Kidney epithelial cell (primary cell): ENCODE measurements around the gene NFATC1. TPM values are rescaled to one million over a fixed set of nuclear protein-coding genes. Genes with fewer than 3 reads are reported as not detected.

ENCODE experiments used
- DNase-seq: peaks from one replicate; pipeline ENCODE4 v3.0.0-alpha.2; 2010; ENCODE audit warnings: low read depth
- H3K27me3 ChIP-seq: 2 replicates; pipeline ENCODE4 v1.6.0; 2011; ENCODE audit warnings: low read length; ENCODE audit not compliant: control insufficient read depth, insufficient read depth
- H3K36me3 ChIP-seq: 2 replicates; pipeline ENCODE4 v1.5.1; 2011; ENCODE audit warnings: low read length; ENCODE audit not compliant: control insufficient read depth, insufficient read depth
- H3K4me3 ChIP-seq: 2 replicates; pipeline ENCODE4 v1.5.1; 2011; ENCODE audit warnings: low read depth, mild to moderate bottlenecking, control low read depth, low read length
- total RNA-seq: library from RNA; depleted of rRNA; stranded (reverse); fragments of >200 nt; gene quantifications from 2 replicates; pipeline ENCODE4 v1.2.3, GENCODE V29; 2015
- TF ChIP-seq, protein P1 (sequence below): IDR thresholded peaks from 2 replicates; pipeline ENCODE4 v1.5.1; 2011; ENCODE audit warnings: mild to moderate bottlenecking, moderate library complexity, low read length, control low read depth, inconsistent platforms; ENCODE audit not compliant: insufficient read depth, poor library complexity, severe bottlenecking

Gene NFATC1
- total RNA-seq, 1 donor from 2014 or later, result 2.7 TPM

DNA sequence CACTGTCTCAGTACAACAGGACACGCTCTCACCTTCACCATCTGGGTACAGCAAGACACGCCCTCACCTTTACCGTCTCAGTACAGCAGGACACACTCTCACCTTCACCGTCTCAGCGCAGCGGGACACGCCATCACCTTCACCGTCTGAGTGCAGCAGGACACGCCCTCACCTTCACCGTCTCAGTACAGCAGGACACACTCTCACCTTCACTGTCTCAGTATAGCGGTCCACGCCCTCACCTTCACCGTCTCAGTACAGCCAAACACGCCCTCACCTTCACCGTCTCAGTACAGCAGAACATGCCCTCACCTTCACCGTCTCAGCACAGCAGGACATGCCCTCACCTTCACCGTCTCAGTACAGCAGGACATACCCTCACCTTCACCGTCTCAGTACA is 174.0 kb downstream of the NFATC1 start:
- DNase-seq, result no peak
- Histone ChIP-seq H3K36me3 (no peaks in the 10 kb centered on the region), H3K27me3 (no peaks in the 10 kb centered on the region), H3K4me3 (no peak overlapping the region)
- TF ChIP-seq, protein P1, sequence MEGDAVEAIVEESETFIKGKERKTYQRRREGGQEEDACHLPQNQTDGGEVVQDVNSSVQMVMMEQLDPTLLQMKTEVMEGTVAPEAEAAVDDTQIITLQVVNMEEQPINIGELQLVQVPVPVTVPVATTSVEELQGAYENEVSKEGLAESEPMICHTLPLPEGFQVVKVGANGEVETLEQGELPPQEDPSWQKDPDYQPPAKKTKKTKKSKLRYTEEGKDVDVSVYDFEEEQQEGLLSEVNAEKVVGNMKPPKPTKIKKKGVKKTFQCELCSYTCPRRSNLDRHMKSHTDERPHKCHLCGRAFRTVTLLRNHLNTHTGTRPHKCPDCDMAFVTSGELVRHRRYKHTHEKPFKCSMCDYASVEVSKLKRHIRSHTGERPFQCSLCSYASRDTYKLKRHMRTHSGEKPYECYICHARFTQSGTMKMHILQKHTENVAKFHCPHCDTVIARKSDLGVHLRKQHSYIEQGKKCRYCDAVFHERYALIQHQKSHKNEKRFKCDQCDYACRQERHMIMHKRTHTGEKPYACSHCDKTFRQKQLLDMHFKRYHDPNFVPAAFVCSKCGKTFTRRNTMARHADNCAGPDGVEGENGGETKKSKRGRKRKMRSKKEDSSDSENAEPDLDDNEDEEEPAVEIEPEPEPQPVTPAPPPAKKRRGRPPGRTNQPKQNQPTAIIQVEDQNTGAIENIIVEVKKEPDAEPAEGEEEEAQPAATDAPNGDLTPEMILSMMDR, result no peak

- Histone ChIP-seq H3K36me3 (no peaks in the 10 kb centered on the region), H3K27me3 (no peaks in the 10 kb centered on the region), H3K4me3 (no peak overlapping the region)
- TF ChIP-seq, protein P1, result no peak
- no peak for DNase-seq
Observed at GRCh38 chr18:79570266-79571201, 174.8 kb downstream of the NFATC1 start.

- H3K36me3 ChIP-seq, result no peaks in the 10 kb centered on the region
- no peak for DNase-seq
- TF ChIP-seq, protein P1, result no peak
- H3K27me3 ChIP-seq, result no peaks in the 10 kb centered on the region
- no peak overlapping the region for H3K4me3 ChIP-seq
Observed at GRCh38 chr18:79571211-79572092, 175.7 kb downstream of the NFATC1 start.

DNA sequence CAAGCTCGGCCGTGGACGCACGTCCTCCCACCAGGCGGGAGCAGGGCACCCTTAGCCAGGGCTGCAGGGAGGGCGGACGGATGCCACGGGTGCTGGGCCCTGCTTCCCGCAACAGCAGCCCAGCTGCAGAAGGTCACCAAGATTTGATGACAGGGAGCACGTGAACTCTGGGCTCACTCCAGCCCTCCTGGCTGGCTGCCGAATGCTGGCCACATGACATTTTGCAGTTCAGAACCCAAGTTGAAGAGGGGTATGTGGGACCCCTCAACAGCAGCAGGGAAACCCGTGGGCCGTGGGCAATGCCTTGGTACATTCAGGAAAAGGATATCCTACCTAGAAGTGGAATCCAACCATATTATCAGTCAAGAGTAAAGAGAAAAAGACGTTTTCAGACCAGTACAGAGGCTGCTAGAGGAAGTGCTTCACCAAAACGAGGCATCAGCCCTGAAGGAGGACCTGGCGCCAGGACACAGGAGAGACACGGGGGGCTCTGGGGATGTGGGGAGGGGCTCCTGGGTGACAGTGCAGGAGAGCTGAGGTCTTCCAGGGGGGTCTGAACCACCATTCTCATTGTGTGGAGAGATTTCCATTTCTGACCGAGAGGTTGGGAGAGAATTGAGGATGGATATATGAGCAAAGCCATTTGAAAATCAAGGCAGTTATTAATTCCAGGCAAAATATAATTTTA is 176.5 kb downstream of the NFATC1 start:
- no peak for DNase-seq
- Histone ChIP-seq H3K36me3 (no peaks in the 10 kb centered on the region), H3K4me3 (no peak overlapping the region), H3K27me3 (no peaks in the 10 kb centered on the region)
- TF ChIP-seq, protein P1, result no peak

- TF ChIP-seq, protein P1, result no peak
- Histone ChIP-seq H3K36me3 (no peaks in the 10 kb centered on the region), H3K27me3 (no peaks in the 10 kb centered on the region), H3K4me3 (no peak overlapping the region)
- DNase-seq, result no peak
Observed at GRCh38 chr18:79572848-79573451, 177.2 kb downstream of the NFATC1 start.
